Measurements from ENCODE around the gene CAPNS1.
"Not testable (repeated sequence)": the region's sequence is repeated elsewhere in the genome, so short reads cannot be mapped to it uniquely, and the experiment has no call there.

The CAPNS1 gene

DNA sequence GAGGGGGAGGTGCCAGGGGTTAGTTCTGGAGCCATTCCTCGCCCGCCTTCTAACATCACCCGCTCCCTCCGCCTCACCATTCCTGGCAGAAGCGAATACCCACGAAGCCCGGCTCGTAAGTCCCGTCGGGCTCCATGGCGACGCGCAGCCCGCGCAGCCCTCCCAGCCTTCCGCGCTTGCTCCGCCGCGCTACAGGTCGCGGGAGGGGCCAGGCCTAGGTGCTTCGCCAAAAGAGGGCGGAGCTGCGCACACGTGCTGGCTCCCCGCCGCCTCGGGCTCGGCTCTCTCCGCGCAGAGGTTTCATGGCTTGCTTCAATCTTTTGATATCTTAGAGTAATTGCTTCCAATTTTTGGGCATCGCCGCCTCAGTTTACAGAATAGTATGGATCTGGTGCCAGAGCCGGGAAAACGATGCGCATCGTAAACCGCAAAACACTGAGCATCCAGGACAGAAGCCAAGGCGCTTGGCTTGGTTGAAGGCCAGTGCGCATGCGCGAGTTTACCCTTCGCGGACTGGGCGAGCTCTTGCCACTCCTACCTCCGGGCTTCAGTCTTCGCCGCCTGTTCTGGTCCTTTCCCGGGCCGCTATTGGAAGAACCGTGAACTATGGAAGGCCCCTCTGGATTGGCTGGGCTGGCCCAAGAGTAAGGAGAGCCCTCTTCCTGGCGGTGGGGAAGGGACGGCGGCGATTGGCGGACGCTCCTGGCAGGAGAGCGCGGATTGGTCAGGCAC, 25.0 kb upstream of the CAPNS1 start, which contains the start of gene POLR2I:
TSS of gene POLR2I (minus strand) at position 155 of the 732 bp plus-strand sequence. CDS start at position 136, 19 bp downstream.
- DNase-seq (ENCODE audit: low read depth in 2 of 2): peak; percentile 91 to 95

DNA sequence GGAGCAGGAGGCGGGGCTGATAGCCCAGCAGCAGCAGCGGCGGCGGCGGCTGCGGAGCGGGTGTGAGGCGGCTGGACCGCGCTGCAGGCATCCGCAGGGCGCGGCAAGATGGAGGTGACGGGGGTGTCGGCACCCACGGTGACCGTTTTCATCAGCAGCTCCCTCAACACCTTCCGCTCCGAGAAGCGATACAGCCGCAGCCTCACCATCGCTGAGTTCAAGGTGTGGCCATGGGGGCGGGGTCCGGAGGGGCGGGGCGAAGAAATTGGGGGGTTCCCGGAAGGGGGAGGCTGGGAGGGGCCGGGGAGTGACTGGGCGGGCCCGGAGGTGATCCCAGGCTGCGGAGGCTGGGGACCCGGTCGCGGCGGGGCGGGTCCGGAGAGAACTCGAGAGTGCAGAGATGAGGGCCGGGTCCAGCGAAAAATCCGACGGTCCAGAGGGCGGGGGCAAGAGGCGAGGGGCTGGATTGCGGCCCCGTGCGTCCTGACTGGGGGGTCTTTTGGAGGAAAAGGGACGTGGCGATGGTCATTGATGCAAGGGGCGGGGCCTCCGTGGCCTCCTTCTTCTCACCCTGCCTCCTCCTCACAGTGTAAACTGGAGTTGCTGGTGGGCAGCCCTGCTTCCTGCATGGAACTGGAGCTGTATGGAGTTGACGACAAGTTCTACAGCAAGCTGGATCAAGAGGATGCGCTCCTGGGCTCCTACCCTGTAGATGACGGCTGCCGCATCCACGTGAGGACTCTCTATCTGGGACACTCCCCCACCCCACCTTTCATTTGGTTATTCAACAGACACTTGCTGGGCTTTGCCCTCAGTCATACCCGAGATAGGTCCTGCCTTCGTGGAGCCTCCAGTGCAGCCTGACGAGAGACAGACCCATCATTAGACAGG, 24.2 kb upstream of the CAPNS1 start, which contains the start of gene TBCB:
TSS of gene TBCB (plus strand) at position 16 of the 891 bp plus-strand sequence. CDS start at position 109, 93 bp downstream.
- peak; percentile 76 to 84 for DNase-seq (ENCODE audit: low read depth in 2 of 2)

DNA sequence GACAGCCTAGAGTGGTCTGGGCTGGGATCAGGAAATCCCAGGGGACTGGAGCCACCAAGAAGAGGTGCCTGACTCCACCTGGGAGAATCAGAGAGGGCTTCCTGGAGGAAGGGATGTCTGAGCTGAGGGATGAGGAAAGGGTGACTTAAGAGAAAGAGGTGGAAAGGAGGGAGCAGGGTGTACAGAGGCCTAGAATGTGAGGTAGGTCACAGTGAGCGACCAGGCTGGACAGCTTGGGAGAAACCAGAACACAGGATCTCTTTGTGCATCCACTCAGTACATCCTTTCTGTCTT, 23.6 kb upstream of the CAPNS1 start:
- no peak for DNase-seq (ENCODE audit: low read depth in 2 of 2)

- DNase-seq (ENCODE audit: low read depth in 2 of 2): no peak
Measured at GRCh38 chr19:36120092-36120983, 19.5 kb upstream of the CAPNS1 start.

GRCh38 chr19:36120984-36121358, 18.9 kb upstream of the CAPNS1 start:
- no peak for DNase-seq (ENCODE audit: low read depth in 2 of 2)

- DNase-seq (ENCODE audit: low read depth in 2 of 2): no peak
Measured at GRCh38 chr19:36121486-36122124, 18.3 kb upstream of the CAPNS1 start.

DNA sequence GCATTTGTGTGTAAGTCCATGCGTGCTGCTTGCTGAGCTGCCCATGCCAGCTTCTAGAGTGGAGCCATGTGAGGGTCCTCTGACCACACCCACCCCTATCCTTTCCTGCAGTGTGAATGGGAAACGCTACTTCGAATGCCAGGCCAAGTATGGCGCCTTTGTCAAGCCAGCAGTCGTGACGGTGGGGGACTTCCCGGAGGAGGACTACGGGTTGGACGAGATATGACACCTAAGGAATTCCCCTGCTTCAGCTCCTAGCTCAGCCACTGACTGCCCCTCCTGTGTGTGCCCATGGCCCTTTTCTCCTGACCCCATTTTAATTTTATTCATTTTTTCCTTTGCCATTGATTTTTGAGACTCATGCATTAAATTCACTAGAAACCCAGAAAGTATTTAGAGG, 14.3 kb upstream of the CAPNS1 start:
- no peak for DNase-seq (ENCODE audit: low read depth in 2 of 2)

- DNase-seq (ENCODE audit: low read depth in 2 of 2): no peak
Measured at GRCh38 chr19:36128392-36128736, 11.5 kb upstream of the CAPNS1 start.

GRCh38 chr19:36131221-36131620, 8.6 kb upstream of the CAPNS1 start:
- not testable (repeated sequence) for DNase-seq (ENCODE audit: low read depth in 2 of 2)

DNA sequence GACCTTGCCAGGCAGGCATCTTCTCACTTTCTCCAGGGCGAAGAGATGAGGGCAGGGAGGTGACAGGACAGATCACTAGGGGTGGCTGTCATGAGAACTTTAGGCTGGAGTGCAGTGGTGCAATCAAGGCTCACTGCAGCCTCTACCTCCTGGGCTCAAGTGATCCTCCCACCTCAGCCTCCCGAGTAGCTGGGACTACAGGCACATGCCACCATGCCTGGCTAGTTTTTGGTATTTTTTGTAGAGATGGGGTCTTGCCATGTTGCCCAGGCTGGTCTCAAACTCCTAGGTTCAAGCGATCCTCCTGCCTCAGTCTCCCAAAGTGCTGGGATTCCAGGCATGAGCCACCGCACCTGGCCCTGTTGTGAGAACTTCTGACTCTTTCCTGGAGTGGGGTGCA, 5.0 kb upstream of the CAPNS1 start:
- DNase-seq (ENCODE audit: low read depth in 2 of 2): not testable (repeated sequence)

DNA sequence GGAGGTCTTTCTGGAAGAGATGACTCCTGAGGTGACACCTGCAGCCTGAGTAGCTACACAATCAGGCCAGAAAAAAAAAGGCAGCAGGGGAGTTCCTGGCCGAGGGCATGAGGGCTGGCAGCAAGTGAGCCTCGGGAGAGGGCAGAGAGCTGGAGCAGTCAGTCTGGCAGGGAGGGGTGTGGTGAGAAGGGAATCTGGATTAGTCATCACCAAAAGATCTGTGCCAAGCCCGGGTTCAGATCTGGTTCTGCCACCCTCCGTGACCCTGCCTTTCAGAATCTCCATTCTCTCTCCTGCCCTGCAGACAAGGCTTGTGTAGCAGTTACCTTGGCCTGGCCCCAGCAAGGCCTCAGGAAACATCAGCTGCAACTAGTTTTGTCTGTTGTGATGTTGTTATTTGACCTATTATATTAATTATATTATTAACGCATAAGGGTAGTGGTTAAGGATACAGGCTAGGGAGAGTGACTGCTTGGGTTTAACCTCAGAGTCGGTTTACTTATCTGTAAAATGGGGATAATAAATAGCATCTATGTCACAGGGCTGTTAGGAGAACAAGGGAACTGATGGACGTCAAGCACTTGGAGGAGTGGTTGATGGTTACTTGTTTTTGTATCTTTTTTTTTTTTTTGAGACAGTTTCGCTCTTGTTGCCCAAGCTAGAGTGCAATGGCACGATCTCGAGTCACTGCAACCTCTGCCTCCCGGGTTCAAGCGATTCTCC, 2.7 kb upstream of the CAPNS1 start:
- no peak for DNase-seq (ENCODE audit: low read depth in 2 of 2)

DNA sequence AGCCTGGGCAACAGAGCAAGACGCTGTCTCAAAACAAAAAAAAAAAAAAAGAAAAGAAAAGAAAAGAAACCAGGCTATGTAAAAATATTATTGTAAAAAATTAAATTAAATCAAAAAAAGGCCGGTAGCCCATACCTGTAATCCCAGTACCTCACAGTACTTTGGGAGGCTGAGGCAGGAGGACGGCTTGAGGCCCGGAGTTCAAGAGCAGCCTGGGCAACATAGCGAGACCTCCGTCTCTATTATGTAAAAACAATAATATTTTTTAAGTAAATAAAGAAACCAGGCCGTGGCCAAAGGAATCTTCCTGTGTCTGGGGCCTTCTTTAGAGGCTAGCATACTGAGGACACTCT, 770 bp upstream of the CAPNS1 start:
- no peak for DNase-seq (ENCODE audit: low read depth in 2 of 2)

- no peak for DNase-seq (ENCODE audit: low read depth in 2 of 2)
Measured at GRCh38 chr19:36140304-36141038, 605 bp downstream of the CAPNS1 start.

DNA sequence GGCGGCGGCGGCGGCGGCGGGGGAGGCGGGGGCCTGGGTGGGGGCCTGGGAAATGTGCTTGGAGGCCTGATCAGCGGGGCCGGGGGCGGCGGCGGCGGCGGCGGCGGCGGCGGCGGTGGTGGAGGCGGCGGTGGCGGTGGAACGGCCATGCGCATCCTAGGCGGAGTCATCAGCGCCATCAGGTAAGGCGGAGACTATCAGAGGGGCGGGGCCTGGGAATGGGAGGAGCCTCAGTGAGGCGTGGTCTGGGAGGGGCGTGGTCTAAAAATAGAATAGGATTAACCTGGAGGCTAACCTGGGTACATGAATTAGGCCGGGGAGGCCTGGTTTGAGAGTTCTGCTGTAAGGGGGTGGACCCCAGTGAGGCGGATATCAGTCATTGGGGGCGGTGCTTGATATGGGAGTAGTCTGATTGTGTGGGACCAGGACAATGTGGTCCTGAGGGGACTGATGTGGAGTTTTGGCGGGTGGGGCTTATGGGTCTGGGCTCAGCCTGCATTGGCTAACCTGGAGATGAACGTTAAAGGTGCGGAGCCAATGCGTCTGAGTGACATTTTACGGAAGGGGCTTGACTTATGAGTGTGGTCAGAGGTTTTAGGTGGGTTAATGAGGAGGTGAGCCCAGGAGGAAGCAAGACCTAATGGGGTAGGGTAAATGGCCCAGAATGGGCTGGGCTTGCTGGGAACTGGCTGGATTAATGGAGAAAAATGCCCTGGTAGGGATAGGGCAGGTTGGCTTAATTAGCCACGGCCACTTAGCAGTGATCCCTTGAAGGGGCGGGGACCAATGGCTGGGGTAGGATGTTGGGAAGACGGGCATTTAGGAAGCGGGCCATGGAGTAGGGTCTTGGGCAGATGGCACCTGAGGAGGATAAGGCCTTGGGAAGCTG, 1.4 kb downstream of the CAPNS1 start:
- DNase-seq (ENCODE audit: low read depth in 2 of 2): peak; percentile 76 to 85

GRCh38 chr19:36142046-36142445, 2.2 kb downstream of the CAPNS1 start:
- no peak for DNase-seq (ENCODE audit: low read depth in 2 of 2)

- DNase-seq (ENCODE audit: low read depth in 2 of 2): no peak
Measured at GRCh38 chr19:36142496-36142895, 2.6 kb downstream of the CAPNS1 start.

DNA sequence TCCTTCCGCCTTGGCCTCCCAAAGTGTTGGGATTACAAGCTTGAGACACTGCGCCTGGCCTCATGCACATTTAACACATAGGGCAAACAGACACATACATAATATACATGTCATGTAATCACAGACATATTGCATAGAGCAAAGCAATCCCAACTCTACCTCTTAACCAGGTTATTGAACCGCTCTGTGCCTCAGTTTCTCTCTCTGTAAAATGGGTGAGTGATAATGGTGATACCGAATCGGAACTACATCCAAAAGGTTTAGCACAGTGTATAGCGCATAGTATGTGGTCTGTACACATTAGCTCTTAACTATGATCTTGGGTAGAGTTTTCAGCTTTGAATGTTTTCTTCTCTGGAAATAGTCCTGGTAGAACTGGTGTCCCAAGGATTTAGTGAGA, 4.8 kb downstream of the CAPNS1 start:
- no peak for DNase-seq (ENCODE audit: low read depth in 2 of 2)

DNA sequence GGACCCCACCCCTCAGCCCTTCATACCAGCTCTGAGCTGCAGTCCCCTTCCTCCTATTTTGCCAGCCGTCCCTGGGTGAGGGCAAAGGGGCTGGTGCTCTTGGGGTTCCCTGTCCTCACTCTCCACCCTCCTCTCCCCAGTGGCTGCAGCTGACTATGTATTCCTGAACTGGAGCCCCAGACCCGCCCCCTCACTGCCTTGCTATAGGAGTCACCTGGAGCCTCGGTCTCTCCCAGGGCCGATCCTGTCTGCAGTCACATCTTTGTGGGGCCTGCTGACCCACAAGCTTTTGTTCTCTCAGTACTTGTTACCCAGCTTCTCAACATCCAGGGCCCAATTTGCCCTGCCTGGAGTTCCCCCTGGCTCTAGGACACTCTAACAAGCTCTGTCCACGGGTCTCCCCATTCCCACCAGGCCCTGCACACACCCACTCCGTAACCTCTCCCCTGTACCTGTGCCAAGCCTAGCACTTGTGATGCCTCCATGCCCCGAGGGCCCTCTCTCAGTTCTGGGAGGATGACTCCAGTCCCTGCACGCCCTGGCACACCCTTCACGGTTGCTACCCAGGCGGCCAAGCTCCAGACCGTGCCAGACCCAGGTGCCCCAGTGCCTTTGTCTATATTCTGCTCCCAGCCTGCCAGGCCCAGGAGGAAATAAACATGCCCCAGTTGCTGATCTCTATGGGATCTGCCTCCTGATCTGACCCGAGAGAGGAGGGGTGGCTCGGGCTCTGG, 10.0 kb downstream of the CAPNS1 start:
- no peak for DNase-seq (ENCODE audit: low read depth in 2 of 2)

- no peak for DNase-seq (ENCODE audit: low read depth in 2 of 2)
Measured at GRCh38 chr19:36150586-36150985, 10.7 kb downstream of the CAPNS1 start.

All from stimulated activated CD8-positive, alpha-beta memory T cell treated with anti-CD3 and anti-CD28 coated beads, Interleukin-7, amount 100 ng/mL, for 1 hour (primary cell).